Measurements from ENCODE around the gene COL4A1.

DNA sequence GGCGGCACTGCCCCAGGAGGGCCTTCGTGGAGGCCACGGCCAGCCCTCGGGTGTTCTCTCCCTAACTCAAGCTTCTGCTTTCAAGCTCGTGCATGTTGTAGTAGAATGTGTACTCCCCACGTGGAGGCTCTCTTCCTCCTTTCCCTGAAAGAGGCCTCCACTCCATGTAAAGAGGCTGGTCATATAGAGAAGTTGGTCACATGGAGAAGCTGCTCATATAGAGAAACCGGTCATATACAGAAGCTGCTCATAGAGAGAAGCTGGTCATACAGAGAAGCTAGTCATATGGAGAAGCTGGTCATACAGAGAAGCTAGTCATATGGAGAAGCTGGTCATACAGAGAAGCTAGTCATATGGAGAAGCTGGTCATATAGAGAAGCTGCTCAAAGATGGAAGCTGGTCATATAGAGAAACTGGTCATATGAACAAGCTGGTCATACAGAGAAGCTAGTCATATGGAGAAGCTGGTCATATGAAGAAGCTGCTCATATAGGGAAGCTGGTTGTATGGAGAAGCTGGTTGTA lies 152.5 kb downstream of the COL4A1 start:
- TF ChIP-seq POLR2A (IDR thresholded peaks at IDR 0.05), result no peak
- TF ChIP-seq CTCF (IDR thresholded peaks at IDR 0.05), result no peak
- TF ChIP-seq POLR2AphosphoS5 (IDR thresholded peaks at IDR 0.05; ENCODE audit: insufficient read depth in 1 of 2, low read depth in 1 of 2), result no peak

Measured in vagina (tissue), 2 donors.